GM12878 (cell line): ENCODE measurements around the gene CIAO2B. TPM values are rescaled to one million over a fixed set of nuclear protein-coding genes. Genes with fewer than 3 reads are reported as not detected.

Source experiments
- ATAC-seq: fragments of 200-7000 bp; cut with Tn5 transposase; 3 replicates; pipeline ENCODE4 v1.9.1; 2020; ENCODE audit warnings: mild to moderate bottlenecking, moderate library complexity
- BruUV-seq: library from RNA; stranded (reverse); fragments of 400-500 nt; replicated peaks from 2 replicates; lab custom pipeline; 2021; lab: Mats Ljungman, UMichigan
- CTCF ChIA-PET: fragments of 300-600 bp; sonication (Branson Sonifier 250); formaldehyde crosslinking; extraction: SDS; loops from one replicate; lab custom pipeline; 2021; ENCODE audit warnings: inconsistent platforms; lab: Yijun Ruan, JAX
- POLR2A ChIA-PET: fragments of 350-600 bp; formaldehyde crosslinking; extraction: SDS; loops from one replicate; lab custom pipeline; 2021; ENCODE audit warnings: inconsistent platforms; lab: Charles Lee
- RAD21 ChIA-PET: fragments of 300-600 bp; sonication (Branson Sonifier 250); formaldehyde crosslinking; loops from one replicate; lab custom pipeline; 2023; ENCODE audit warnings: antibody characterized with exemption; ENCODE audit not compliant: unreplicated experiment; lab: Charles Lee
- SMC1A ChIA-PET: fragments of 300-600 bp; sonication (Branson Sonifier 250); formaldehyde crosslinking; loops from one replicate; lab custom pipeline; 2023; ENCODE audit not compliant: unreplicated experiment, uncharacterized antibody; lab: Charles Lee
- DNase-seq: peaks from one replicate; pipeline ENCODE4 v3.0.0-alpha.2; 2011; ENCODE audit warnings: low read depth, low spot score
- FAIRE-seq: peaks from 3 replicates; lab custom pipeline; 2011; peaks lifted over from hg19 to GRCh38; lab: Jason Lieb, UNC
- H2AFZ ChIP-seq: 2 replicates; pipeline ENCODE4 v1.6.0; 2011; ENCODE audit warnings: low read depth, low read length, control low read depth; ENCODE audit not compliant: control insufficient read depth
- H3K27ac ChIP-seq: 2 replicates; pipeline ENCODE4 v1.5.1; 2011; ENCODE audit warnings: control low read depth; ENCODE audit not compliant: control insufficient read depth, insufficient read depth
- H3K27me3 ChIP-seq, 2 experiments: replicated peaks in 1 of 2; 2 replicates each; pipeline versions ENCODE4 v1.6.0 to v1.6.1; 2011; ENCODE audit warnings: low read length in 1 of 2; ENCODE audit not compliant: control insufficient read depth in 2 of 2, insufficient read depth in 2 of 2
- H3K36me3 ChIP-seq, 2 experiments: 2 replicates each; pipeline ENCODE4 v1.5.1; 2011; ENCODE audit warnings: low read length in 1 of 2; ENCODE audit not compliant: control insufficient read depth in 2 of 2, insufficient read depth in 2 of 2
- H3K4me1 ChIP-seq: 2 replicates; pipeline ENCODE4 v1.6.1; 2011; ENCODE audit warnings: mild to moderate bottlenecking, low read length, moderate library complexity, mixed read lengths; ENCODE audit not compliant: control insufficient read depth, insufficient read depth
- H3K4me2 ChIP-seq: 2 replicates; pipeline ENCODE4 v1.6.0; 2011; ENCODE audit warnings: control low read depth; ENCODE audit not compliant: control insufficient read depth, insufficient read depth
- H3K4me3 ChIP-seq: fragments of 200-600 bp; sonication (generic); 2 replicates; pipeline ENCODE4 v1.5.1; 2016
- H3K79me2 ChIP-seq: 2 replicates; pipeline ENCODE4 v1.6.0; 2011; ENCODE audit warnings: low read length; ENCODE audit not compliant: control insufficient read depth, insufficient read depth
- H3K9ac ChIP-seq: 2 replicates; pipeline ENCODE4 v1.8.0; 2011; ENCODE audit warnings: low read length, control low read depth, mixed read lengths; ENCODE audit not compliant: control insufficient read depth, insufficient read depth
- H3K9me3 ChIP-seq: replicated peaks from 3 replicates; pipeline ENCODE4 v1.5.1; 2011; ENCODE audit warnings: mild to moderate bottlenecking, low read length; ENCODE audit not compliant: control insufficient read depth, insufficient read depth
- H4K20me1 ChIP-seq: 2 replicates; pipeline ENCODE4 v1.6.0; 2011; ENCODE audit not compliant: control insufficient read depth, insufficient read depth
- CREM ChIP-seq: IDR thresholded peaks from 2 replicates; pipeline ENCODE4 v1.6.1; 2014; ENCODE audit warnings: antibody characterized with exemption, low read depth
- CUX1 ChIP-seq: IDR thresholded peaks from 2 replicates; pipeline ENCODE4 v1.6.1; 2012; ENCODE audit warnings: improper control_type of control experiment, low read depth, low read length; ENCODE audit not compliant: insufficient replicate concordance
- EGR1 ChIP-seq, 2 experiments: IDR thresholded peaks; 1 replicate in 1 of 2; 2 replicates in 1 of 2; pipeline ENCODE4 v1.6.1; 2011 to 2012; ENCODE audit warnings: low read depth in 2 of 2, low read length in 2 of 2, borderline replicate concordance in 1 of 2, mild to moderate bottlenecking in 1 of 2, moderate library complexity in 1 of 2
- EZH2 ChIP-seq: IDR thresholded peaks from 2 replicates; pipeline ENCODE4 v1.6.1; 2012; ENCODE audit warnings: low read depth, mild to moderate bottlenecking, control low read depth, inconsistent platforms, low read length, borderline replicate concordance; ENCODE audit not compliant: control insufficient read depth
- FOS ChIP-seq: IDR thresholded peaks from 3 replicates; pipeline ENCODE4 v1.6.1; 2011; ENCODE audit warnings: borderline replicate concordance; ENCODE audit not compliant: insufficient read length; ENCODE audit errors: extremely low read depth
- HCFC1 ChIP-seq: fragments of 150-350 bp; IDR thresholded peaks from 2 replicates; pipeline ENCODE4 v1.6.1; 2014; ENCODE audit warnings: low read length
- HDAC2 ChIP-seq: fragments of 200-600 bp; sonication (generic); IDR thresholded peaks from 2 replicates; pipeline ENCODE4 v1.6.1; 2017
- LARP7 ChIP-seq: fragments of 450-650 bp; IDR thresholded peaks from 2 replicates; pipeline ENCODE4 v1.6.1; 2017; ENCODE audit warnings: mild to moderate bottlenecking
- NRF1 ChIP-seq: conservative IDR thresholded peaks from 2 replicates; pipeline ENCODE4 v1.6.1; 2011; ENCODE audit warnings: mild to moderate bottlenecking, low read depth, low read length, improper control_type of control experiment
- PBX3 ChIP-seq: IDR thresholded peaks from 2 replicates; pipeline ENCODE4 v1.6.1; 2011; ENCODE audit warnings: mild to moderate bottlenecking, low read depth, low read length, moderate library complexity; ENCODE audit not compliant: insufficient replicate concordance
- SMARCA5 ChIP-seq: fragments of 450-650 bp; IDR thresholded peaks from 2 replicates; pipeline ENCODE4 v1.6.1; 2017; ENCODE audit warnings: mild to moderate bottlenecking
- SP1 ChIP-seq: IDR thresholded peaks from one replicate; pipeline ENCODE4 v1.6.1; 2011; ENCODE audit warnings: low read depth, low read length
- SREBF1 ChIP-seq: IDR thresholded peaks from 2 replicates; pipeline ENCODE4 v1.6.1; 2012; ENCODE audit warnings: mild to moderate bottlenecking, low read length
- SUPT20H ChIP-seq: IDR thresholded peaks from 2 replicates; pipeline ENCODE4 v1.6.1; 2011; ENCODE audit warnings: low read depth, mild to moderate bottlenecking, low read length, moderate library complexity, borderline replicate concordance; ENCODE audit not compliant: control insufficient read depth
- YBX1 ChIP-seq: fragments of 450-650 bp; IDR thresholded peaks from 2 replicates; pipeline ENCODE4 v1.6.1; 2016; ENCODE audit warnings: antibody characterized with exemption
- ZNF207 ChIP-seq: fragments of 450-650 bp; IDR thresholded peaks from 2 replicates; pipeline ENCODE4 v1.6.1; 2014; ENCODE audit warnings: antibody characterized with exemption, mild to moderate bottlenecking, borderline replicate concordance
- ZZZ3 ChIP-seq: IDR thresholded peaks from 2 replicates; pipeline ENCODE4 v1.6.1; 2011; ENCODE audit warnings: low read depth; ENCODE audit not compliant: control insufficient read depth, insufficient read length
- WGBS: methylation state at CpG from one replicate; pipeline ENCODE4 v1.1.6; 2016; ENCODE audit warnings: low lambda C conversion rate; ENCODE audit not compliant: insufficient replicate concordance, insufficient coverage; ENCODE audit errors: missing lambda C conversion rate; 5-methylcytosine and 5-hydroxymethylcytosine counted together
- in situ Hi-C: fragments of 300-500 bp; cut with MboI; formaldehyde crosslinking; loops from 9 replicates; pipeline ENCODE4 v1.14.3; 2018; ENCODE audit warnings: mixed read lengths
- intact Hi-C: fragments of 100-400 bp; cut with micrococcal nuclease; formaldehyde crosslinking; loops from one replicate; pipeline ENCODE4 v1.14.2; 2022; ENCODE audit not compliant: unreplicated experiment
- polyA plus RNA-seq, 11 experiments: library from polyadenylated mRNA; depleted of rRNA in 4 of 11; unstranded in 6 of 11; stranded (reverse) in 5 of 11; fragments of >200 nt; fragmentation: Nextera tagmentation in 4 of 11; fragmentation: Illumina TruSeq in 1 of 11; extraction: Ambion mirVana in 4 of 11; extraction: Trizol in 1 of 11; gene quantifications; 1 replicate in 1 of 11; 2 replicates in 10 of 11; pipeline versions ENCODE4 v1.2.1 to v1.2.3, GENCODE V29; 2011 to 2016; ENCODE audit warnings: inconsistent platforms in 2 of 11, missing spikeins in 2 of 11, low read depth in 1 of 11
- total RNA-seq, 4 experiments: library from RNA; depleted of rRNA in 3 of 4; stranded (reverse); fragments of >200 nt in 3 of 4; fragmentation: Illumina TruSeq in 1 of 4; extraction: Trizol in 1 of 4; gene quantifications; 2 replicates each; pipeline versions ENCODE4 v1.2.1 to v1.2.3, GENCODE V29; 2013 to 2021

CIAO2B gene
- total and polyA plus RNA-seq, 10 of the 15 experiments (the other 5 are each of a cell fraction or from before 2014, with no cell fraction given), result 76.4 to 241 (median 138) TPM

- no peak for TF ChIP-seq SUPT20H
- no peak for TF ChIP-seq NRF1
Measured at GRCh38 chr16:66931665-66932064, 2.5 kb downstream of the CIAO2B start (continued).

GRCh38 chr16:66930189-66930588, 4.0 kb downstream of the CIAO2B start:
- FAIRE-seq (no peak), ATAC-seq (no peak), DNase-seq (no peak)
- intact Hi-C loops (no loop called here), in situ Hi-C loops (loop anchor here (10.0 kb wide), 1 partner anchor 65 kb away; no protein-coding TSS in a partner anchor)
- no peaks in the 10 kb centered on the region for H4K20me1 ChIP-seq
- ChIA-PET RAD21 (no interaction called here), SMC1A (interaction anchor here (1.1 kb wide), 1 partner anchor 35 kb away, joined by 3 read pairs; no protein-coding TSS in a partner anchor), POLR2A (no interaction called here), CTCF (interaction anchor here (1.7 to 2.3 kb wide), 2 partner anchors 24 to 35 kb away, joined by 4 to 10 read pairs; no protein-coding TSS in a partner anchor)
- no peak overlapping the region for H3K4me3 ChIP-seq
- no TSS peak for BruUV-seq
- H3K27ac ChIP-seq, result no peak overlapping the region
- H2AFZ ChIP-seq, result no peak overlapping the region
- H3K79me2 ChIP-seq, result peaks cover 24% of the 10 kb centered on the region
- no peaks in the 10 kb centered on the region for H3K27me3 ChIP-seq
- H3K4me1 ChIP-seq, result peaks cover 27% of the 10 kb centered on the region
- no peaks in the 10 kb centered on the region for H3K9me3 ChIP-seq
- WGBS, result 90% methylated on average over 4 of the region's 4 CpGs
- no peak overlapping the region for H3K9ac ChIP-seq
- no peak overlapping the region for H3K4me2 ChIP-seq
- no peaks in the 10 kb centered on the region for H3K36me3 ChIP-seq
- TF ChIP-seq HCFC1 (no peak), EGR1 (IDR thresholded peaks at IDR 0.05; ENCODE audit: borderline replicate concordance in 1 of 2, low read depth in 2 of 2, low read length in 2 of 2) (no peak), CREM (no peak), SMARCA5 (no peak), CUX1 (no peak), ZZZ3 (no peak), EZH2 (no peak), SP1 (no peak), ZNF207 (no peak), HDAC2 (no peak), SREBF1 (no peak), PBX3 (no peak), FOS (no peak), YBX1 (no peak), LARP7 (no peak)
